NCI-H128 (cell line): ENCODE measurements around the gene ENPP6.
"Not testable (repeated sequence)": the region's sequence is repeated elsewhere in the genome, so short reads cannot be mapped to it uniquely, and the experiment has no call there.

Experiments used
- DNase-seq: peaks from one replicate; lab custom pipeline; 2025; ENCODE audit not compliant: unreplicated experiment; lab: John Stamatoyannopoulos, UW

The ENPP6 gene

GRCh38 chr4:184066584-184067300 is 150.9 kb downstream of the ENPP6 start:
- DNase-seq, result no peak

- no peak for DNase-seq
Measured at GRCh38 chr4:184064877-184065276, 152.8 kb downstream of the ENPP6 start.

- no peak for DNase-seq
Measured at GRCh38 chr4:184062769-184063168, 154.9 kb downstream of the ENPP6 start.

- DNase-seq, result no peak
Measured at GRCh38 chr4:184061582-184061981, 156.1 kb downstream of the ENPP6 start.

GRCh38 chr4:184059099-184059498 is 158.6 kb downstream of the ENPP6 start:
- no peak for DNase-seq

GRCh38 chr4:184058026-184058425 is 159.6 kb downstream of the ENPP6 start:
- no peak for DNase-seq

- DNase-seq, result no peak
Measured at GRCh38 chr4:184056877-184057276, 160.8 kb downstream of the ENPP6 start.

GRCh38 chr4:184053434-184053833 is 164.2 kb downstream of the ENPP6 start:
- DNase-seq, result no peak

- DNase-seq, result no peak
Measured at GRCh38 chr4:184052616-184053015, 165.1 kb downstream of the ENPP6 start.

- not testable (repeated sequence) for DNase-seq
Measured at GRCh38 chr4:184051262-184051661, 166.4 kb downstream of the ENPP6 start.

GRCh38 chr4:184046148-184046547 is 171.5 kb downstream of the ENPP6 start:
- no peak for DNase-seq

- no peak for DNase-seq
Measured at GRCh38 chr4:184041156-184041555, 176.5 kb downstream of the ENPP6 start.

- no peak for DNase-seq
Measured at GRCh38 chr4:184039963-184040383, 177.7 kb downstream of the ENPP6 start.
